HG03159 (cell line): ENCODE data around the gene ANKRD50.

Source experiments
- ATAC-seq: cut with Tn5 transposase; IDR thresholded peaks from one replicate; pipeline ENCODE4 v1.9.1; 2021; ENCODE audit warnings: mild to moderate bottlenecking, moderate library complexity; ENCODE audit not compliant: unreplicated experiment

Gene ANKRD50

DNA sequence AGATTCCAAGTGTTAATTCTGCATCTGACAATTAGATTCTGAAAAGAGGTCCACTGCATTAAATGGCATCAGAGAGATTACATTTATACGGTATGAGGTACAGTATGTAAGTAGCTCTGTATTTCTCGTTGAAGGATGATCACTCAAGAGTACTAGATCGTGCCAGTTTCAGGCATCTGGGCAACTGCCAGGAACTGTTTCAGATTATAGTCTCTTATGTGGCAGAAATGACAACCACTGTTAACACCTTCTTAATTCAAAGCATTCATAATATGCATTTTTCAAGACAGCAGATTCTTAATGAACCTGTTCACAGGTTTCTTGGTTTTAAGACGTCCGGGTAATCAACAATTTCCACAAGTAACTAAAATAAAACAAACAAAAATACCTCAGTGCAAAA, 1.6 kb downstream of the ANKRD50 start:
- ATAC-seq, result no peak

DNA sequence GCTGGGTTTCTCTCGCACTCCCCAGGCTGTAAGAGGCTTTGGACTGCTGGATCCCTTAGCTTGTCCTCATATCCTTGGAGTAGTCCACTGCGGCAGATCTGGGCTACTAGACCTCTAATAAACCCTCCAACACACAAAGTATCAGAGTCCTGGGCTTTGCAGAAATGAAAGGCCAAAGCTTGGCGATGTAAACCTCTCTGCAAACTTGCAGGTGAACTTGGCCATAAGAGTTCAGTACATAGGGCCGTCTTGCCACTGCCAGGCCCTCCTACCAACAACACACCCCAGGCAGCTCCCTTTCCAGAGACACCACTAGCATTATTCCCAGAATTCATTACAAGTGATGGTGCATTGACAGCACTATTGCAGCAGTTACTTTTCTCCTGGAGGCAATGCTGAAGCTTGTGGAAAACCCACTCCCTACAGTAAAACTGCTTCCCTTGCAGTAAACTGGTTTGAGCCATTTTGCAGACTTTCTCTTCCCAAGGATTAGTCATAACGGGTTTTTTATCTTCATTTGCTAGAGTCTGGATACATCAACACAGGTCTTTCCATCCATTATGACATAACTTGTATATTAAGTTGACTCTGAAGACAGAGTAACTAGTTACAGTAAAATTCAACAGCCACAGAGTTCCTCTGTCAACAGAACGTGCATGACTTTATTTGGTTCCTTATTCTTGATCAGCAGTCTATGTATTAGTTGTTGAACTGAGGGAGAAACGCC, 2.4 kb downstream of the ANKRD50 start:
- no peak for ATAC-seq

GRCh38 chr4:124708517-124709300, 3.8 kb downstream of the ANKRD50 start:
- no peak for ATAC-seq

- ATAC-seq, result no peak
Observed at GRCh38 chr4:124705393-124705792, 7.1 kb downstream of the ANKRD50 start.

DNA sequence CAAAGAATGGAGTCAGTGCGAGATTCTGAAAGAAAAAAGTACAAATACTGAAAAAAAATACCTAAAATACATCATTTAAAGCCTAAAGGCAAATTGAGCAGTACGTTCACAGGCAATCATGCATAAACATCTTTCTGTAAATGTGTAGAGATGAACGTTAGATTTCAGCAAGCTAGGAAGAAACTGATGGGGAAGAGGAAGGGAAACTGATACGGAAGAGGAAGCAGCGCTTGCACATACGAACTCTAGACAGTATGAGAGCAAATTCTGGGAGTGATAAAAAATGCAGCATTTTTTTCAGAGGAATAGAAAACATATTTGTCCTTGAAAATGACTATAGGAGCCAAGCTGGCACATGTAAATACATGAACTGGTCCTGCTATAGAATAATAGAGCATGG, 9.4 kb downstream of the ANKRD50 start:
- no peak for ATAC-seq

DNA sequence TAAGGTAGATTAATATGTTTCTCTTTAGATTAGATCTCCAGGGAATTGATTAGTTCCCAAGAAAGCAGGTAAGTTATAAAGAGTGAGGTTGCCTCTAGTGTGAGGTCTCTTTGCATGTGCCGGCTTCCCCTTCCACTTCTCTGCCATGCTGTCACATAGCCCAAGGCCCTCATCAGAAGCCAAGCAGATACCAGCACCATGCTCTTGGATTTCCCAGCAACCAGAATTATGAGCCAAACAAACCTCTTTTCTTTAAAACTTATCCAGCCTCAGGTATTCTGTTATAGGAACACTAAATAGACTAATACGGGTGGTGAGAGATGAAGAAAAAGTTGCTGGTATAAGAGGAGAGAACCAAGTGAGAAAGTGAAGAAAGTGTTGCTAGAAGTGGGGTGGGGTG, 15.1 kb downstream of the ANKRD50 start:
- no peak for ATAC-seq

DNA sequence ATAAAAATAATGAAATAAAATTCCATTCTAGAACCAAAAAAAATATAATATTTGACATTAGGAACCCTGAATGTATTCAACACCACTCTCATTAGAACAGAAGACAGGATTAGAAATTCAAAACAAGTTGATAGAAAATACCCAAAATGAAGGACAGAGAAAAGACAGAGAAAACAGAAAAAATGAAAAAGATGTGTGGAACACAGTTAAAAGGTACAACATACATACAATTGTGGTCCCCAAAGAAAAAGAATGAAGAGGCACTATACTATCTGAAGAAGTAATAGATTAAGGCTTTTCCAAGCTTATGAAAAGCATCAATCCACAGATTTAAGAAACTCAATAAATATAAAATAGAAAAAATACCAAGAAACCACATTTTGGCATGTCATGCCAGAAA, 16.4 kb downstream of the ANKRD50 start:
- ATAC-seq, result no peak

- no peak for ATAC-seq
Observed at GRCh38 chr4:124694946-124695598, 17.5 kb downstream of the ANKRD50 start.

DNA sequence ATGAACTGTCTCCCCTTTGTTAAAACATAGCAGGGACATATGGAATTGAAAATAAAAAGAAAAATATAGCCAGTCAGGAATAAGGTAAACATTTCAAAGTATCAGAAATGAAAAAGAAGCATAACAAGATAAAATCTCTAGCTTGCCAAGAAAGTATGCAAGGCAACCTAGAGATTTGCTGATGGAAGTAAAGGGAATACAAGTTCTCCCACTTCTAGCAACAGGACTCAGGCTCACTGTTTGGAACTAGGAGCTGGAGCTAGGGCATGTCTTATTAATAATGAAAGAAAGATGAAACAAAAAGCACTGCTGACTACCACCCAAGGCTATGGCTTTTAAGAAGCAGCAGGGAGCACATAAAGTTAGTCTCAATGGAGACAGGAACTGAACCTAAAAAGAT, 18.2 kb downstream of the ANKRD50 start:
- no peak for ATAC-seq

GRCh38 chr4:124691801-124692200, 20.7 kb downstream of the ANKRD50 start:
- no peak for ATAC-seq

- ATAC-seq, result no peak
Observed at GRCh38 chr4:124686279-124686678, 26.3 kb downstream of the ANKRD50 start.

DNA sequence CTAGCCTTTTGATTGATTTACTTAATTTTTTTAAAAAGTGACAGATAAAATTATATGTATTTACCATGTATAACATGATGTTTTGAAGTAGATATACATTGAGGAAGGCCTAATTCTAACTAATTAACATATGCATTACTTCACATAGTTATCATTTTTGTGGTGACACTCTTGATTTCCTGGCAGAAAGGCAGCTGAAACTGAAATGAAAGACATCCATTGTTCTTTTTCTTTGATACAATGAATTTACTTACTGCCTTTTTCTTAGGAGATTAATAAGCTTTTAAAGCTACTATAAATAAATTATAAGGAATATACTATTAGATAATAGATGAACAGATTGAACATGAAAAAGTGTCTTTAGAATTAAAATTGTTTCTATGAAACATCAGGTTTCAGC, 26.7 kb downstream of the ANKRD50 start:
- ATAC-seq, result no peak

DNA sequence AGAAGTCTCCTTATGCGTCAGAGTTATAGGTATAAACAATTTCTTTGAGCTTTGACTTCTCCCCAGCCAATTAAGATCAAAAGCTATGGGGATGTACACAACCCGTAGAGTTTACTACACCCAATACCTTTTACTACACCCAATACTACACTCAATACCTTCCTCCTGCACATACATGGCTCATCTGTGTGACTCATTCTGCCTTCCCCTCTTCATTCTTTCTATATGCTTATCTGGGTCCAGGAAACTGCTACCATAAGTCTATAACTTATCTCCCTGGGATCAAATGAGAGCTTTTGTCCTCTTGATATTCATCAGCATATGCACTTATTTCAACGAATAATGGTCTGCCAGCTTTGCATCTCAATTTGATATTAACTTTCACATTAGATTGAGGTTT, 28.2 kb downstream of the ANKRD50 start:
- ATAC-seq, result no peak

- ATAC-seq, result no peak
Observed at GRCh38 chr4:124682384-124682783, 30.1 kb downstream of the ANKRD50 start.

- no peak for ATAC-seq
Observed at GRCh38 chr4:124666496-124666895, 46.0 kb downstream of the ANKRD50 start.

DNA sequence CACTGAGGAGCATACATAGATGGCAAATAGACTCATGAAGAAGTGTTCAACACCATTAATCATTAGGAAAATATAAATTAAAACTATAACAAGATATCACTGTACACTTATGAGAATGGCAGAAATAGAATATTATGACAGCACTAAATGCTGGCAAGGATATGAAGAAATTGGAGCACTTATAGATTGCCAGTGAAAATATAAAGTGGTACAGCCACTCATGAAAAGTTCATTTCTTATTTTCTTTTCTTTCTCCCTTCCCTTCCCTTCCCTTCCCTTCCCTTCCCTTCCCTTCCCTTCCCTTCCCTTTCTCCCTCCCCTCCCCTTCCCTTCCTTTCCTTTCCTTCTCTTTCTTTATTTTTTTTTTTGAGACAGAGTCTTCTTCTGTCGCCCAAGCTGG, 53.7 kb downstream of the ANKRD50 start:
- ATAC-seq, result no peak

- no peak for ATAC-seq
Observed at GRCh38 chr4:124650614-124651013, 61.9 kb downstream of the ANKRD50 start.

- ATAC-seq, result no peak
Observed at GRCh38 chr4:124647599-124647998, 64.9 kb downstream of the ANKRD50 start.

GRCh38 chr4:124644621-124645020, 67.9 kb downstream of the ANKRD50 start:
- ATAC-seq, result no peak

GRCh38 chr4:124642846-124643245, 69.7 kb downstream of the ANKRD50 start:
- no peak for ATAC-seq

- peak; percentile 55 for ATAC-seq
Observed at GRCh38 chr4:124641715-124642381, 70.7 kb downstream of the ANKRD50 start.
